Spinal cord (tissue), 10 donors: ENCODE data around the gene SHROOM3. TPM values are rescaled to one million over a fixed set of nuclear protein-coding genes. Genes with fewer than 3 reads are reported as not detected.

Experiments used
- DNase-seq, 6 donors: peaks; one replicate each; pipeline versions ENCODE4 v3.0.0 to v3.0.0-alpha.2; 2013 to 2015; ENCODE audit warnings: low spot score in 6 of 6, low read depth in 4 of 6
- H3K27ac ChIP-seq: one replicate; pipeline ENCODE4 v1.5.1; 2013; ENCODE audit warnings: low read depth, low read length, control low read depth
- H3K27me3 ChIP-seq: one replicate; pipeline ENCODE4 v1.6.1; 2013; ENCODE audit warnings: low read length; ENCODE audit not compliant: control insufficient read depth, insufficient read depth
- H3K36me3 ChIP-seq: one replicate; pipeline ENCODE4 v1.6.1; 2013; ENCODE audit warnings: low read length; ENCODE audit not compliant: control insufficient read depth, insufficient read depth
- H3K4me1 ChIP-seq: one replicate; pipeline ENCODE4 v1.6.1; 2013; ENCODE audit warnings: low read length; ENCODE audit not compliant: control insufficient read depth, insufficient read depth
- H3K4me3 ChIP-seq: one replicate; pipeline ENCODE4 v1.5.1; 2013; ENCODE audit warnings: low read depth, low read length, control low read depth
- H3K9me3 ChIP-seq: one replicate; pipeline ENCODE4 v1.6.1; 2013; ENCODE audit warnings: low read length; ENCODE audit not compliant: control insufficient read depth, insufficient read depth
- WGBS: methylation state at CpG from one replicate; pipeline ENCODE4 v1.1.5; 2013; ENCODE audit warnings: missing lambda C conversion rate; ENCODE audit not compliant: insufficient coverage; 5-methylcytosine and 5-hydroxymethylcytosine counted together
- polyA plus RNA-seq, 2 donors: library from polyadenylated mRNA; unstranded; fragments of 120-200 nt; gene quantifications; one replicate each; pipeline ENCODE4 v1.2.1, GENCODE V29; 2013; ENCODE audit not compliant: insufficient read length in 2 of 2
- total RNA-seq, 2 donors: library from RNA; depleted of rRNA in 1 of 2; stranded (reverse); fragments of 120-200 nt in 1 of 2; fragments of >200 nt in 1 of 2; gene quantifications; one replicate each; pipeline versions ENCODE4 v1.2.3 to v1.2.4, GENCODE V29; 2013 to 2014
- donor health status: healthy.

The SHROOM3 gene
- total and polyA plus RNA-seq, 4 donors = 11.6 to 23.3 (median 19.3) TPM

GRCh38 chr4:76622126-76622525, 187.1 kb downstream of the SHROOM3 start:
- Histone ChIP-seq H3K36me3 (no peaks in the 10 kb centered on the region), H3K4me3 (no peak overlapping the region), H3K27ac (no peak overlapping the region), H3K9me3 (no peaks in the 10 kb centered on the region), H3K4me1 (no peaks in the 10 kb centered on the region), H3K27me3 (no peaks in the 10 kb centered on the region)
- WGBS = 80% methylated on average over 2 of the region's 4 CpGs
- no peak for DNase-seq

DNA sequence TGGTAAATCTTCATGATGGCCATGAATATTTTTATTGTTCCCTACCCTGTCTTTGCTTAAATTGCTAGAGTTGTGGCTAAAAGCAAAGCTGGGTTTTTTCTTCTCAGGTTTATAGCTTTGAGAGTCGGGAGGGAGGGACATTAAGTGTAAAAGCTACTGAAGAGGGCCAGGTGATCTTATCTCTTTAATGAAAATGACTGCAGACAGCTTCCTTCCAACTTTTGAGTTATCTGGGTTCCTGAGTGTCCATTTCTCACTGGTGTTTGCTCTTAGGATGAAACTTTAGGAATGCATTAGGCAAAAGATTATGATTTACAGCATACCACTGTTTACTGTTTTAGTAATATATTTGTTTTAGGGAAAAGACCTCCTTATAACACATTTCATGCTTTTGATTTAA, 187.7 kb downstream of the SHROOM3 start:
- no CpG with 5 or more reads among the region's 1 CpG for WGBS
- no peak overlapping the region for H3K4me3 ChIP-seq
- H3K27me3 ChIP-seq = no peaks in the 10 kb centered on the region
- no peaks in the 10 kb centered on the region for H3K36me3 ChIP-seq
- H3K27ac ChIP-seq = no peak overlapping the region
- DNase-seq = no peak
- no peaks in the 10 kb centered on the region for H3K9me3 ChIP-seq
- H3K4me1 ChIP-seq = no peaks in the 10 kb centered on the region

- peak in 2 of 6 donors; percentile 31 to 45 for DNase-seq
- no peaks in the 10 kb centered on the region for H3K4me1 ChIP-seq
- WGBS = no CpG with 5 or more reads among the region's 4 CpGs
- H3K27me3 ChIP-seq = no peaks in the 10 kb centered on the region
- peak overlapping the region; percentile 31 for H3K27ac ChIP-seq
- no peak overlapping the region for H3K4me3 ChIP-seq
- H3K36me3 ChIP-seq = no peaks in the 10 kb centered on the region
- H3K9me3 ChIP-seq = no peaks in the 10 kb centered on the region
Observed at GRCh38 chr4:76623217-76624045, 188.4 kb downstream of the SHROOM3 start.

- Histone ChIP-seq H3K9me3 (no peaks in the 10 kb centered on the region), H3K36me3 (no peaks in the 10 kb centered on the region), H3K27me3 (no peaks in the 10 kb centered on the region), H3K27ac (peak overlapping the region; percentile 31), H3K4me1 (no peaks in the 10 kb centered on the region), H3K4me3 (no peak overlapping the region)
- peak; percentile 36 to 87 (median 56) for DNase-seq
- WGBS = 3% methylated on average over 6 of the region's 9 CpGs
Observed at GRCh38 chr4:76624241-76624681, 189.2 kb downstream of the SHROOM3 start.

DNA sequence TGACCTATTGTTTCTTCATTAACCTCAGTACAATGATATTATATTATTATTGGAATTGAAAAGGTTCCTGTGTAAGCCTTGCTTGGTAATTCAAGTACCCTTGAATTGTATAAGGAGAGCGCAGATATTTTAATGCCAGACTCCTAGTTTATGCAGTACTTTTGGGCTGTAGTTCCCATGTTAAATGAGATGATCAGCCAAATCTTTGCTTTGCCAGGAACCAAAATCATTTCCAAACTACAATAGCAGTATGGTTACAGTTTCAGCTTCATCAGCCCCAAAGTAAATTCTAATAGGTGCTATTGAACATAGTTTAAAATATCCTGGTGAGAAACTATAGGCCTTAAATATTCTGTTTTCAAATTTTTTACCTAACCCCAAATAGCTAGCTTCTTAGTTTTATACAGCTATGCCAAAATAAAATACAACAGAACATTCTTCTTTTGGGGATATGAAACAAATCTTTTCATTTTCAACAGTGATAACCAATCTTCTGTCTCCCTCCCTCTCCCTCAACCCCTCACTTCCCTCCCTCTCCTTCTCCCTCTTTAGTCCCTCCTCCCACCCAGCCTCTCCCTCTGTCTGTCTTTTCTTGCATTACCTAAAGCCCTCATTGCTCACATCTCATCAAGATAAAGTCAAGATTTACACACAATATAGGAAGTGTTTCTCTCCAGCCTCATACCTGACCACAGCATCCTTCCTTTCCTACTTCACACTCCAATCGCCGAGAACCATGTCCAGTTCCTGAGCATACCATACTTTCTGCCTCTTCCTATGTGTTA, 190.1 kb downstream of the SHROOM3 start:
- H3K4me1 ChIP-seq = no peaks in the 10 kb centered on the region
- no peaks in the 10 kb centered on the region for H3K9me3 ChIP-seq
- H3K4me3 ChIP-seq = no peak overlapping the region
- no peaks in the 10 kb centered on the region for H3K36me3 ChIP-seq
- 95% methylated on average over 2 of the region's 3 CpGs for WGBS
- no peak for DNase-seq
- no peaks in the 10 kb centered on the region for H3K27me3 ChIP-seq
- H3K27ac ChIP-seq = peak overlapping the region; percentile 31

DNA sequence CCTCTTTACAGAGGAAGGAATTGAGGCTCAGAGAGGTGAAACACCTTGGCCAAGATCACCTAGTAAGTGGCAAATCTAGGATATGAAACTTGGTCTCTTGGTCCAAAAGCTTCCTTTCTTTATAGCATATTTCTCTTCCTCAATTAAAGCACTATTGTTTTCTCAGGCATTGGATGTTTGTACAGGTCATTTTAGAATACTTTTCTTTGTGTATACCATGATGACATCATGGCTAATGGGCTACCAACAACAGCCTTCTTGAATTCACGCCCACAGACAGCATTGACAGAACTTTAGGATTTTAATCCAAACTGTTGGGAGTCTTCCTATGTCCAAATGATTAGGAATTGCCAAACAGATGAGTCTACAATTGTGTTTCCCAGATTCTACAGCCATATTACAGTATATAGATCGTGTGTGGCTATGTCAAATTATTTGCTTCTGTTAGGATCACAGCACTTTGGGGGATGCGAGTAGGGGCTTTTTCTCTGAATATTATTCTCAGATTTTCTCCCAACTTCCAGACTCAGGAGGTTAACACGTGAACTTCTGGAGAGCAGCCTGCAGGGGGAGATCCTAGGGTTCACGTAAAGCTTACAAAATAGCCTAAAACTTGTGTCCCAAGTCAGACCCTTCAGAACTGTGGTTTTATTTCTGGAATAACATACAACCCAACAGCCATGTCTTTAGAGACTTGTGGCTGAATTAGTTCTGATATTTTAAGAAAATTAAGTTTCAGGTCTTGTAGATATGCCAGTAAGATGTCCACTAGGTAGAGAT, 191.8 kb downstream of the SHROOM3 start:
- WGBS = 100% methylated on average over 1 of the region's 5 CpGs
- H3K4me3 ChIP-seq = no peak overlapping the region
- no peak for DNase-seq

DNA sequence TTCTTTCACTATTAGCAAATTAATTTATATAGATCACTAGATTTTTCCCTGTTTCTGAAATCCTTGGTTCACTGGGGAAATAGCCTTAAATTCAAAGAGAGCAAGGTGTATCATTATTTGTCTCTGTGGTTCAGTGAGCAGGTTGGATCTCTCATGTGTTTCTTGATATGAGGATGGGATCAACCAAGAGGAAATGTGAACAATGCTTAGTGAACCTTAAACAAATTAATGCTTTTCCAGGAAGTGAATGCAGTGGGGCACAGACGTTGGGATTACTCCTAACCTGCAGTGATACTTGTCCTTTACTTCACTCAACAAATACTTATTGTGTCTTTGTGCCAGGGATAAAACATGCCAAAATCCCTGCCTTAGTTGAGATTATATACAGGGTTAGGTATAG, 193.2 kb downstream of the SHROOM3 start:
- Histone ChIP-seq H3K27me3 (no peaks in the 10 kb centered on the region), H3K4me1 (no peaks in the 10 kb centered on the region), H3K4me3 (no peak overlapping the region), H3K27ac (no peak overlapping the region), H3K9me3 (no peaks in the 10 kb centered on the region), H3K36me3 (no peaks in the 10 kb centered on the region)
- WGBS = no CpG with 5 or more reads among the region's 1 CpG
- no peak for DNase-seq

More for the DNA sequence above, 191.8 kb downstream of the SHROOM3 start:
- no peak overlapping the region for H3K27ac ChIP-seq
- no peaks in the 10 kb centered on the region for H3K4me1 ChIP-seq
- no peaks in the 10 kb centered on the region for H3K36me3 ChIP-seq
- H3K9me3 ChIP-seq = no peaks in the 10 kb centered on the region
- no peaks in the 10 kb centered on the region for H3K27me3 ChIP-seq

DNA sequence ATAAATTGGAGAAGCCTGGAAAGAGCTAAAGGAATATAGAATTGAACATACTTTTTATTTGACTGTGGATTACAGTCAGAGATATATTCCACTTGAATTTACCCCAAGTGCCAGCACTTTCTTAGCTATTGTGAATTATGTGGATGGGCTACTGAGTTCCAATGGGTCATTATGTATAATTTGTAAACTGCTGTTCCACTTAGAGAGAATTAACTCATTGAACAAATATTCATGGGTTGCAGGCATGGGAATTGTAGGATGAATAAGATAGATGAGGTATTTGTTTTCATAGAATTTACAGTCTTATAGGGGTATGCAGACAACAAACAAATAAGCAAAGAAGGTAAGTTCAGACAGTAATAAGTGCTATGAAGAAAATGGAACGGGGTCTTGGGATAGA, 195.7 kb downstream of the SHROOM3 start:
- WGBS = 90% methylated on average over 1 of the region's 1 CpG
- DNase-seq = no peak
- H3K36me3 ChIP-seq = no peaks in the 10 kb centered on the region

DNA sequence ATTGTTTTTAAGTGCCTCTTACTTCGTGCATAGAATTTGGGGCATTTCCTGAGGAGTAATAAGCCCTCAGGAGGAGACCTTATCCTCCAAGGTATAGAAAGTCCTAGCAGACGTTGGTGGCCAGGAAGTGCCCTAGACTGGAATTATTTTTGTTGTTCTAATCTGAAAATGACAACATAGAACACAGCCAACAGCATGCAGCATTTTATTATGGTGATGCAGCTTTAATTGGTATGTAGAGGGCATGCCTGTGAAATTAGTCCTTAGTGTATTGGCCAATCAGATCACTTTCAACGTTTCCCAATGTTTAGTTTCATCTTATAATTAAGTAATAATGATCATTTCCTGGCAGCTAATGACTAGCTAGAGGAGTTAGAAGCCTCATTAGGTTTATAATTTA, 199.2 kb downstream of the SHROOM3 start:
- Histone ChIP-seq H3K9me3 (no peaks in the 10 kb centered on the region), H3K36me3 (no peaks in the 10 kb centered on the region), H3K4me3 (no peak overlapping the region), H3K4me1 (no peaks in the 10 kb centered on the region), H3K27me3 (no peaks in the 10 kb centered on the region), H3K27ac (no peak overlapping the region)
- WGBS = no CpG with 5 or more reads among the region's 3 CpGs
- DNase-seq = peak in 1 of 6 donors; percentile 87

More for the DNA sequence above, 195.7 kb downstream of the SHROOM3 start:
- Histone ChIP-seq H3K4me3 (no peak overlapping the region), H3K9me3 (no peaks in the 10 kb centered on the region), H3K4me1 (no peaks in the 10 kb centered on the region), H3K27me3 (no peaks in the 10 kb centered on the region), H3K27ac (no peak overlapping the region)
